H1 (cell line): ENCODE data around the gene TNN. TPM values are rescaled to one million over a fixed set of nuclear protein-coding genes. Genes with fewer than 3 reads are reported as not detected.

ENCODE experiments used
- GABPA ChIP-seq: IDR thresholded peaks from 2 replicates; pipeline ENCODE4 v1.6.1; 2011; ENCODE audit warnings: mild to moderate bottlenecking, low read length, moderate library complexity, borderline replicate concordance; ENCODE audit not compliant: insufficient read depth
- SP1 ChIP-seq: IDR thresholded peaks from 2 replicates; pipeline ENCODE4 v1.6.1; 2011; ENCODE audit warnings: low read depth, low read length
- TBP ChIP-seq: IDR thresholded peaks from 2 replicates; pipeline ENCODE4 v1.6.1; 2011; ENCODE audit warnings: low read depth, low read length, improper control_type of control experiment
- polyA plus RNA-seq, 7 experiments: library from polyadenylated mRNA; depleted of rRNA in 3 of 7; stranded (reverse) in 5 of 7; unstranded in 2 of 7; fragments of >200 nt in 5 of 7; fragments of 200-250 nt in 2 of 7; gene quantifications; 1 replicate in 5 of 7; 2 replicates in 1 of 7; 4 replicates in 1 of 7; pipeline versions ENCODE4 v1.2.1 to v1.2.3, GENCODE V29; 2011 to 2013; ENCODE audit warnings: missing spikeins in 2 of 7, mixed read lengths in 2 of 7
- total RNA-seq: library from RNA; stranded (reverse); fragmentation: NEBNext Ultra II Directional; extraction: Animal tissue kit (Norgen Biotek cat#: 25700); gene quantifications from 2 replicates; pipeline ENCODE4 v1.2.1, GENCODE V29; 2021
- TF ChIP-seq, protein P1 (sequence below): IDR thresholded peaks from 2 replicates; pipeline ENCODE4 v1.6.1; 2011; ENCODE audit warnings: low read length, improper control_type of control experiment
- TF ChIP-seq, protein P2 (sequence below): IDR thresholded peaks from 2 replicates; pipeline ENCODE4 v1.6.1; 2012; ENCODE audit warnings: low read length, inconsistent platforms

TNN gene
- total and polyA plus RNA-seq, 2 of the 8 experiments (the other 6 are each of a cell fraction or from before 2014, with no cell fraction given): 0.21 to 0.30 TPM

DNA sequence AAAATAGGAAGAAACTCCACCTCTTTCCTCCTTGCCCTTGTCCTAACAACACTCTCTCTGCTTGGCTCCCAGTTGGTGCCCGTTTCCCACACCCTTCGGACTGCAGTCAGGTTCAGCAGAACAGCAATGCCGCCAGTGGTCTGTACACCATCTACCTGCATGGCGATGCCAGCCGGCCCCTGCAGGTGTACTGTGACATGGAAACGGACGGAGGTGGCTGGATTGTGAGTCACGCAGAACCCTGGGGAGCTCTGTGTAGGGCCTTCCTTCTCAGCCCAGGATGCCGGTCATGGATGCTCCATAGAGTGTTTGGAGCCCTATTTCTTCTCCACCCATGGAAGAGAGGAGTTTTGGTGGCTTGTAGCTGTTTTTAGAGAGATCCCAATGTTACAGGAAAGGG, 60.9 kb downstream of the TNN start (continued):
- TF ChIP-seq, protein P1, sequence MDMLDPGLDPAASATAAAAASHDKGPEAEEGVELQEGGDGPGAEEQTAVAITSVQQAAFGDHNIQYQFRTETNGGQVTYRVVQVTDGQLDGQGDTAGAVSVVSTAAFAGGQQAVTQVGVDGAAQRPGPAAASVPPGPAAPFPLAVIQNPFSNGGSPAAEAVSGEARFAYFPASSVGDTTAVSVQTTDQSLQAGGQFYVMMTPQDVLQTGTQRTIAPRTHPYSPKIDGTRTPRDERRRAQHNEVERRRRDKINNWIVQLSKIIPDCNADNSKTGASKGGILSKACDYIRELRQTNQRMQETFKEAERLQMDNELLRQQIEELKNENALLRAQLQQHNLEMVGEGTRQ: no peak
- TF ChIP-seq, protein P2, sequence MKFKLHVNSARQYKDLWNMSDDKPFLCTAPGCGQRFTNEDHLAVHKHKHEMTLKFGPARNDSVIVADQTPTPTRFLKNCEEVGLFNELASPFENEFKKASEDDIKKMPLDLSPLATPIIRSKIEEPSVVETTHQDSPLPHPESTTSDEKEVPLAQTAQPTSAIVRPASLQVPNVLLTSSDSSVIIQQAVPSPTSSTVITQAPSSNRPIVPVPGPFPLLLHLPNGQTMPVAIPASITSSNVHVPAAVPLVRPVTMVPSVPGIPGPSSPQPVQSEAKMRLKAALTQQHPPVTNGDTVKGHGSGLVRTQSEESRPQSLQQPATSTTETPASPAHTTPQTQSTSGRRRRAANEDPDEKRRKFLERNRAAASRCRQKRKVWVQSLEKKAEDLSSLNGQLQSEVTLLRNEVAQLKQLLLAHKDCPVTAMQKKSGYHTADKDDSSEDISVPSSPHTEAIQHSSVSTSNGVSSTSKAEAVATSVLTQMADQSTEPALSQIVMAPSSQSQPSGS: no peak
- TF ChIP-seq SP1 (no peak), GABPA (no peak), TBP (no peak)
